ENCODE data around the gene TMEM69. TPM values are rescaled to one million over a fixed set of nuclear protein-coding genes. Genes with fewer than 3 reads are reported as not detected.

Gene TMEM69
- total RNA-seq, 2 donors from 2014 or later = 25.1 to 28.1 TPM

GRCh38 chr1:45677751-45678245 is 10.2 kb upstream of the TMEM69 start:
- H3K27ac Mint-ChIP-seq = no peak overlapping the region
- H3K36me3 ChIP-seq (ENCODE audit: control insufficient read depth, insufficient read depth, low read length) = peaks cover 12% of the 10 kb centered on the region
- H3K9ac ChIP-seq (ENCODE audit: extremely low read depth, low read length, poor library complexity, severe bottlenecking) = no peak overlapping the region
- no peak for DNase-seq
- TF ChIP-seq CTCF (conservative IDR thresholded peaks at IDR 0.05) = no peak
- H3K9me3 ChIP-seq (ENCODE audit: control insufficient read depth, low read length) = no peaks in the 10 kb centered on the region
- 80 to 83% methylated on average over 1 to 2 of the region's 3 CpGs for WGBS, 2 experiments (ENCODE audit: insufficient coverage in 1 of 2, insufficient read length in 1 of 2)
- no peaks in the 10 kb centered on the region for H3K9me3 Mint-ChIP-seq
- H3K27ac ChIP-seq (ENCODE audit: low read depth, low read length) = no peak overlapping the region
- H3K36me3 Mint-ChIP-seq (ENCODE audit: low read depth) = peaks cover 5% of the 10 kb centered on the region
- no peaks in the 10 kb centered on the region for H3K27me3 Mint-ChIP-seq (ENCODE audit: insufficient read depth)
- H3K4me1 Mint-ChIP-seq = peaks cover 41% of the 10 kb centered on the region
- no peak overlapping the region for H3K4me3 Mint-ChIP-seq
- H3K4me3 ChIP-seq (ENCODE audit: low read length) = no peak overlapping the region
- peaks cover 4% of the 10 kb centered on the region for H3K4me1 ChIP-seq (ENCODE audit: control insufficient read depth, insufficient read depth, low read length)
- no peaks in the 10 kb centered on the region for H3K27me3 ChIP-seq (ENCODE audit: control insufficient read depth, insufficient read depth, low read length, poor library complexity, severe bottlenecking)

- DNase-seq = no peak
- Histone ChIP-seq H3K27me3 (ENCODE audit: control insufficient read depth, insufficient read depth, low read length, poor library complexity, severe bottlenecking) (no peaks in the 10 kb centered on the region), H3K9me3 (ENCODE audit: control insufficient read depth, low read length) (no peaks in the 10 kb centered on the region), H3K4me3 (ENCODE audit: low read length) (no peak overlapping the region), H3K27ac (ENCODE audit: low read depth, low read length) (no peak overlapping the region), H3K9ac (ENCODE audit: extremely low read depth, low read length, poor library complexity, severe bottlenecking) (no peak overlapping the region), H3K36me3 (ENCODE audit: control insufficient read depth, insufficient read depth, low read length) (peaks cover 12% of the 10 kb centered on the region), H3K4me1 (ENCODE audit: control insufficient read depth, insufficient read depth, low read length) (peaks cover 4% of the 10 kb centered on the region)
- Mint-ChIP-seq H3K27me3 (ENCODE audit: insufficient read depth) (no peaks in the 10 kb centered on the region), H3K4me3 (no peak overlapping the region), H3K9me3 (no peaks in the 10 kb centered on the region), H3K36me3 (ENCODE audit: low read depth) (peaks cover 2% of the 10 kb centered on the region), H3K4me1 (peaks cover 43% of the 10 kb centered on the region), H3K27ac (peak overlapping the region; percentile 39)
- TF ChIP-seq CTCF (conservative IDR thresholded peaks at IDR 0.05) = no peak
Observed at GRCh38 chr1:45678489-45678888, 9.5 kb upstream of the TMEM69 start.

GRCh38 chr1:45679123-45679522 is 8.9 kb upstream of the TMEM69 start:
- H3K27me3 ChIP-seq (ENCODE audit: control insufficient read depth, insufficient read depth, low read length, poor library complexity, severe bottlenecking) = no peaks in the 10 kb centered on the region
- no peak for DNase-seq
- Mint-ChIP-seq H3K4me3 (no peak overlapping the region), H3K4me1 (peaks cover 43% of the 10 kb centered on the region), H3K27ac (peak overlapping the region; percentile 52), H3K36me3 (ENCODE audit: low read depth) (peaks cover 2% of the 10 kb centered on the region), H3K9me3 (no peaks in the 10 kb centered on the region), H3K27me3 (ENCODE audit: insufficient read depth) (no peaks in the 10 kb centered on the region)
- 71 to 73% methylated on average over 2 to 3 of the region's 3 CpGs for WGBS, 2 experiments (ENCODE audit: insufficient coverage in 1 of 2, insufficient read length in 1 of 2)
- H3K4me3 ChIP-seq (ENCODE audit: low read length) = no peak overlapping the region
- no peak overlapping the region for H3K9ac ChIP-seq (ENCODE audit: extremely low read depth, low read length, poor library complexity, severe bottlenecking)
- no peak overlapping the region for H3K27ac ChIP-seq (ENCODE audit: low read depth, low read length)
- peaks cover 7% of the 10 kb centered on the region for H3K36me3 ChIP-seq (ENCODE audit: control insufficient read depth, insufficient read depth, low read length)
- H3K4me1 ChIP-seq (ENCODE audit: control insufficient read depth, insufficient read depth, low read length) = peaks cover 4% of the 10 kb centered on the region
- TF ChIP-seq CTCF (conservative IDR thresholded peaks at IDR 0.05) = no peak
- H3K9me3 ChIP-seq (ENCODE audit: control insufficient read depth, low read length) = no peaks in the 10 kb centered on the region

Data from endodermal cell (in vitro differentiated cells).